Natural killer cell (primary cell): ENCODE data around the gene GNB1L. TPM values are rescaled to one million over a fixed set of nuclear protein-coding genes. Genes with fewer than 3 reads are reported as not detected.

Experiments
- ATAC-seq, 3 donors: fragments of 150-1000 bp in 2 of 3; fragments of 200-7000 bp in 1 of 3; cut with Tn5 transposase; 1 replicate in 1 of 3; 2 replicates in 2 of 3; pipeline ENCODE4 v1.10.0; 2021; ENCODE audit warnings: mild to moderate bottlenecking in 2 of 3, moderate library complexity in 2 of 3
- DNase-seq, 2 donors: peaks; one replicate each; pipeline versions ENCODE4 v3.0.0 to v3.0.0-alpha.2; 2013 to 2021; ENCODE audit warnings: mixed read lengths in 1 of 2
- H3K27ac ChIP-seq: one replicate; pipeline ENCODE4 v1.5.1; 2013; ENCODE audit warnings: mild to moderate bottlenecking, low read length
- H3K27me3 ChIP-seq: one replicate; pipeline ENCODE4 v1.6.1; 2013; ENCODE audit warnings: low read length; ENCODE audit not compliant: control insufficient read depth, insufficient read depth
- H3K36me3 ChIP-seq: one replicate; pipeline ENCODE4 v1.6.1; 2013; ENCODE audit warnings: low read length; ENCODE audit not compliant: control insufficient read depth, insufficient read depth
- H3K4me1 ChIP-seq: one replicate; pipeline ENCODE4 v1.6.1; 2013; ENCODE audit warnings: low read length; ENCODE audit not compliant: control insufficient read depth, insufficient read depth
- H3K4me3 ChIP-seq: one replicate; pipeline ENCODE4 v1.5.1; 2013; ENCODE audit warnings: low read length
- H3K9me3 ChIP-seq: one replicate; pipeline ENCODE4 v1.6.1; 2013; ENCODE audit warnings: low read length; ENCODE audit not compliant: control insufficient read depth, insufficient read depth
- H3K27ac Mint-ChIP-seq, 2 donors: one replicate each; pipeline ENCODE4 v1.8.0; 2022; ENCODE audit warnings: mild to moderate bottlenecking in 2 of 2, mixed read lengths in 2 of 2, moderate library complexity in 1 of 2
- H3K27me3 Mint-ChIP-seq, 2 donors: one replicate each; pipeline ENCODE4 v1.8.0; 2022; ENCODE audit warnings: low read depth in 2 of 2, mixed read lengths in 2 of 2
- H3K36me3 Mint-ChIP-seq: one replicate; pipeline ENCODE4 v1.8.0; 2022; ENCODE audit warnings: mixed read lengths
- H3K4me1 Mint-ChIP-seq, 2 donors: one replicate each; pipeline ENCODE4 v1.8.0; 2022; ENCODE audit warnings: mixed read lengths in 2 of 2
- H3K4me3 Mint-ChIP-seq: one replicate; pipeline ENCODE4 v1.8.0; 2022; ENCODE audit warnings: mild to moderate bottlenecking, moderate library complexity, mixed read lengths
- H3K9me3 Mint-ChIP-seq, 2 donors: one replicate each; pipeline ENCODE4 v1.8.0; 2022; ENCODE audit warnings: mixed read lengths in 2 of 2
- CTCF ChIP-seq: fragments of 200-600 bp; IDR thresholded peaks from one replicate; pipeline ENCODE4 v1.8.0; 2022; ENCODE audit warnings: antibody characterized with exemption
- WGBS: methylation state at CpG from one replicate; pipeline ENCODE4 v1.1.7; 2013; ENCODE audit warnings: missing lambda C conversion rate; ENCODE audit not compliant: insufficient coverage; 5-methylcytosine and 5-hydroxymethylcytosine counted together
- intact Hi-C: fragments of 100-400 bp; cut with micrococcal nuclease; formaldehyde crosslinking; loops from one replicate; pipeline ENCODE4 v1.14.2; 2022
- total RNA-seq, 4 donors: library from RNA; stranded (reverse); fragments of 120-200 nt in 1 of 4; gene quantifications; one replicate each; pipeline versions ENCODE4 v1.2.3 to v1.2.4, GENCODE V29; 2013 to 2022

GNB1L gene
- total RNA-seq, 3 donors from 2014 or later (not counting 1 experiment from before 2014, with no cell fraction given) = 5.1 to 5.3 (median 5.3) TPM

GRCh38 chr22:19773470-19774040, 81.1 kb downstream of the GNB1L start:
- no peak overlapping the region for H3K4me3 Mint-ChIP-seq
- H3K36me3 ChIP-seq = no peaks in the 10 kb centered on the region
- H3K27ac Mint-ChIP-seq = no peak overlapping the region
- TF ChIP-seq CTCF = no peak
- peaks cover 6 to 15% of the 10 kb centered on the region in 2 donors for H3K4me1 Mint-ChIP-seq
- H3K27ac ChIP-seq = no peak overlapping the region
- no peak for ATAC-seq
- peaks cover 2% of the 10 kb centered on the region for H3K27me3 ChIP-seq
- H3K4me1 ChIP-seq = peaks cover 16% of the 10 kb centered on the region
- no peak for DNase-seq
- no peaks in the 10 kb centered on the region for H3K9me3 ChIP-seq
- intact Hi-C loops = no loop called here
- 84% methylated on average over 9 of the region's 9 CpGs for WGBS
- no peaks in the 10 kb centered on the region for H3K9me3 Mint-ChIP-seq
- no peak overlapping the region for H3K4me3 ChIP-seq
- peaks cover 0 to 20% of the 10 kb centered on the region in 2 donors for H3K27me3 Mint-ChIP-seq
- no peaks in the 10 kb centered on the region for H3K36me3 Mint-ChIP-seq

GRCh38 chr22:19772673-19773469, 81.8 kb downstream of the GNB1L start:
- no peak overlapping the region for H3K4me3 Mint-ChIP-seq
- intact Hi-C loops = no loop called here
- H3K4me1 Mint-ChIP-seq = peaks cover 6 to 17% of the 10 kb centered on the region in 2 donors
- H3K9me3 Mint-ChIP-seq = no peaks in the 10 kb centered on the region
- Histone ChIP-seq H3K4me3 (no peak overlapping the region), H3K27me3 (peaks cover 7% of the 10 kb centered on the region), H3K36me3 (no peaks in the 10 kb centered on the region), H3K4me1 (peaks cover 19% of the 10 kb centered on the region), H3K27ac (no peak overlapping the region), H3K9me3 (no peaks in the 10 kb centered on the region)
- no peak for TF ChIP-seq CTCF
- H3K27me3 Mint-ChIP-seq = peaks cover 0 to 16% of the 10 kb centered on the region in 2 donors
- no peak overlapping the region for H3K27ac Mint-ChIP-seq
- WGBS = 20% methylated on average over 24 of the region's 25 CpGs
- no peak for DNase-seq
- H3K36me3 Mint-ChIP-seq = no peaks in the 10 kb centered on the region
- ATAC-seq = no peak

GRCh38 chr22:19772422-19772672, 82.3 kb downstream of the GNB1L start:
- Histone ChIP-seq H3K4me3 (no peak overlapping the region), H3K27me3 (peaks cover 10% of the 10 kb centered on the region), H3K9me3 (no peaks in the 10 kb centered on the region), H3K36me3 (no peaks in the 10 kb centered on the region), H3K27ac (no peak overlapping the region), H3K4me1 (peaks cover 24% of the 10 kb centered on the region)
- no peak for ATAC-seq
- no peak overlapping the region for H3K4me3 Mint-ChIP-seq
- H3K4me1 Mint-ChIP-seq = peaks cover 6 to 22% of the 10 kb centered on the region in 2 donors
- intact Hi-C loops = no loop called here
- WGBS = 59% methylated on average over 4 of the region's 4 CpGs
- DNase-seq = no peak
- no peak overlapping the region for H3K27ac Mint-ChIP-seq
- no peaks in the 10 kb centered on the region for H3K36me3 Mint-ChIP-seq
- peaks cover 0 to 19% of the 10 kb centered on the region in 2 donors for H3K27me3 Mint-ChIP-seq
- TF ChIP-seq CTCF = no peak
- no peaks in the 10 kb centered on the region for H3K9me3 Mint-ChIP-seq
